Esophagus muscularis mucosa (tissue), 4 donors: ENCODE measurements around the gene PTPRK.

Experiments used
- CTCF ChIP-seq, 3 experiments: fragments of 200-600 bp in 2 of 3; fragments of 450-650 bp in 1 of 3; sonication (generic) in 2 of 3; IDR thresholded peaks; one replicate each; pipeline ENCODE4 v1.5.1; 2017 to 2019; ENCODE audit warnings: antibody characterized with exemption in 3 of 3, mild to moderate bottlenecking in 2 of 3, moderate library complexity in 1 of 3
- EP300 ChIP-seq: sonication (generic); formaldehyde crosslinking; IDR thresholded peaks from one replicate; pipeline ENCODE4 v1.6.1; 2017; ENCODE audit warnings: antibody characterized with exemption
- POLR2A ChIP-seq: fragments of 450-650 bp; IDR thresholded peaks from one replicate; pipeline ENCODE4 v1.6.1; 2017; ENCODE audit warnings: antibody characterized with exemption, moderate library complexity, mild to moderate bottlenecking, low read depth
- POLR2AphosphoS5 ChIP-seq, 2 donors: sonication (generic); formaldehyde crosslinking; IDR thresholded peaks; one replicate each; pipeline ENCODE4 v1.6.1; 2017; ENCODE audit warnings: antibody characterized with exemption in 2 of 2

- TF ChIP-seq POLR2AphosphoS5 (IDR thresholded peaks at IDR 0.05) (no peak), CTCF (IDR thresholded peaks at IDR 0.05) (no peak), POLR2A (no peak), EP300 (no peak)
Observed at GRCh38 chr6:128316258-128316929, 204.0 kb downstream of the PTPRK start.
